Vagina (tissue), 2 donors: ENCODE data around the gene TMEM232.

Experiments
- CTCF ChIP-seq, 3 experiments: fragments of 450-650 bp in 2 of 3; fragments of 200-600 bp in 1 of 3; sonication (generic) in 1 of 3; IDR thresholded peaks; one replicate each; pipeline ENCODE4 v1.5.1; 2017 to 2019; ENCODE audit warnings: antibody characterized with exemption in 3 of 3, mild to moderate bottlenecking in 2 of 3, moderate library complexity in 2 of 3
- POLR2AphosphoS5 ChIP-seq, 2 donors: sonication (generic); formaldehyde crosslinking; IDR thresholded peaks; one replicate each; pipeline ENCODE4 v1.9.0; 2017; ENCODE audit warnings: antibody characterized with exemption in 2 of 2, mild to moderate bottlenecking in 2 of 2, low read depth in 1 of 2; ENCODE audit not compliant: insufficient read depth in 1 of 2

- TF ChIP-seq POLR2AphosphoS5 (IDR thresholded peaks at IDR 0.05; ENCODE audit: insufficient read depth in 1 of 2, low read depth in 1 of 2), result no peak
- no peak for TF ChIP-seq CTCF (IDR thresholded peaks at IDR 0.05)
Measured at GRCh38 chr5:110681953-110682352, 44.5 kb downstream of the TMEM232 start.
